LHCN-M2 (cell line): ENCODE results near the gene MUC4. TPM values are rescaled to one million over a fixed set of nuclear protein-coding genes. Genes with fewer than 3 reads are reported as not detected.
"Not testable (repeated sequence)": the region's sequence is repeated elsewhere in the genome, so short reads cannot be mapped to it uniquely, and the experiment has no call there.

Experiments
- DNase-seq: peaks from one replicate; pipeline ENCODE4 v3.0.0-alpha.2; 2012; ENCODE audit warnings: low read depth
- total RNA-seq: library from RNA; depleted of rRNA; stranded (reverse); fragments of >200 nt; gene quantifications from 2 replicates; pipeline ENCODE4 v1.2.3, GENCODE V29; 2014

Gene MUC4
- total RNA-seq, 1 experiment from 2014 or later, result not detected

GRCh38 chr3:195738274-195739044, 73.3 kb downstream of the MUC4 start:
- DNase-seq, result no peak

GRCh38 chr3:195737782-195738181, 73.9 kb downstream of the MUC4 start:
- not testable (repeated sequence) for DNase-seq

GRCh38 chr3:195736866-195737490, 74.8 kb downstream of the MUC4 start:
- no peak for DNase-seq

DNA sequence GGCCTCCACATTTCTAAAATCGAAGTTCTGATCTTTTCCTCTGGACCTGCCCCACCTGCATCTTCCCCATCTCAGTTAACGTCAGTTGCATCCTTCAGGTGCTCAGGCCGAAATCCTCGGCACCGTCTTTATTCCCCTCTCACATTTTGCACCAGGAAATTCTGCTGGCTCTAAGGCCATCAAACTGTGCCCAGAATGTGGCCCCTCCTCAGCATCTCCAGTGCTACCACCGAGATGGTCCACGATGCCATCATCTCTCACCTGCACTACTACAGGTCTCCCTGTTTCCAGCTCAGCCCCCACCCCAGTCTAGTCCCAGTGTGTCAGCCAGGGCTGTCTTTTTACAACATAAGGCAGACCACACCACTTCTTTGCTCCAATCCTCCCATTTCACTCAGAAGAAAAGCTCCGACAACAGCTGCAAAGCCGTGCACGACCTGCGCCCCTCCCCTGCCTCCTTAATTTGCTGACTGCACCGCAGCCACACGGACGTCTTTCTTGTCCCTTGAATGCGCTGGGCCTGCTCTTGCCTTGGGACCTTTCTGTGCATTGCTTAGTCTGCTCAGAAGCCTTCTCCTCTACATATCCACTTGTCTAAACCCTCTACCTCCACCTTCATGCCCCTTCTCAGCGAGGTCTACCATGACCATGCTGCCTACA, 76.6 kb downstream of the MUC4 start:
- no peak for DNase-seq

- DNase-seq, result no peak
Measured at GRCh38 chr3:195732940-195733339, 78.8 kb downstream of the MUC4 start.

DNA sequence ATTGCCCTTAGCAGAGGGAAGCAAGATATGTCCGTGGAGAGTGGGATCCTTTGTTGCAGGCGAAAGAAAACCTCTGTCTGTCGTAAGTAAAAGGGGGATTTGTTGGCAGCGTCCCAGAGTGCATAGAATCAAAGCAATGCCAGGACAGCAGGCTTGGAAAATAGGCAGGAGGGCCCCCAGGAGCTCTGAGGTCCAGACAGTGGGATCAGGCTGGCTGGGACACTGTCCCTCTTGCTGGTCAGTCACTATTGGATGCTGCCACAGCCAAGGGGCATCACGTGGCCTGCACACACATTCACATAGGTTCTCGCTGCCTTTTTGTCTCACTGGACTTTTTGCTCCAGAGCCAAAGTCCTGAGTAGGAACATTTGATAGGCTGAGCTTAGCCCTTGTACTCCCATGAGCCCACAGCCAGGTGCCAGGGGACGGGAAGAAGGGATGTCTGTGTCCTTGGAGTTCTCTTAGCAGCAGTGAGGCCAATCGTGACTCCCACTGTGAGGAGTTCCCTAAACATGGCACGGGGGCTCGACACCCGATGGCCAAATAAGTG, 80.3 kb downstream of the MUC4 start:
- DNase-seq, result no peak

DNA sequence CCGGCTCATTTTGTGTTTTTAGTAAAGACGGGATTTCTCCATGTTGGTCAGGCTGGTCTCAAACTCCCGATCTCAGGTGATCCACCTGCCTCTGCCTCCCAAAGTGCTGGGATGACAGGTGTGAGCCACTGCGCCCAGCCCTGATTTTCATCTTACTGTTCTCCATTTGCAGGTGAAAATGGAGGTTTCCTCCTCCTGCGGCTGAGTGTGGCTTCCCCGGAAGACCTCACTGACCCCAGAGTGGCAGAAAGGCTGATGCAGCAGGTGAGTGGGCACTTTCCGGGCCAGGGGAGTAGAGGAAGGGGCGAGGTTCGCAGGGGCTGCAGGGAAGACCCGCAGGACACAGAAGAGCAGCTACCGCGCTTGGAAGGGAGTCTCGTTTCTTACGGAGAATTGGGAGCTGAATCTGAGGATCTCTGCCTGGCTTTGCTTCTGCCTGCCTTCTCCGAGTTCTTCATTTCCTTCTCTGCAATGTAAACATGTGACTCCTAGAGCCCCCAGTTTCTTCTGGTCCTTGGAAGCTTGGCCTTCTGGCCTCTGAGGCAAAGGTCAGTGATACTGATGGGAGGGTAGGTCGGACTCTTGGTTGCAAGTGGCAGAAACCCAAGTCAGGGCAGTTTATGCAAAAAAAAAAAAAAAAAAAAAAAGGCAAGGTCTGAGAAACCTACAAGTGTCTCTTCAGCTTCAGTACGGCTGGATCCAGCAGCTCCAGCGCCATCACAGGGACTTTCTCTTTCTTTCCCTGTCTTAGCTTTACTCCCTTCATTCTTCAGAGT, 82.1 kb downstream of the MUC4 start:
- DNase-seq, result no peak

- not testable (repeated sequence) for DNase-seq
Measured at GRCh38 chr3:195728789-195729188, 82.9 kb downstream of the MUC4 start.

DNA sequence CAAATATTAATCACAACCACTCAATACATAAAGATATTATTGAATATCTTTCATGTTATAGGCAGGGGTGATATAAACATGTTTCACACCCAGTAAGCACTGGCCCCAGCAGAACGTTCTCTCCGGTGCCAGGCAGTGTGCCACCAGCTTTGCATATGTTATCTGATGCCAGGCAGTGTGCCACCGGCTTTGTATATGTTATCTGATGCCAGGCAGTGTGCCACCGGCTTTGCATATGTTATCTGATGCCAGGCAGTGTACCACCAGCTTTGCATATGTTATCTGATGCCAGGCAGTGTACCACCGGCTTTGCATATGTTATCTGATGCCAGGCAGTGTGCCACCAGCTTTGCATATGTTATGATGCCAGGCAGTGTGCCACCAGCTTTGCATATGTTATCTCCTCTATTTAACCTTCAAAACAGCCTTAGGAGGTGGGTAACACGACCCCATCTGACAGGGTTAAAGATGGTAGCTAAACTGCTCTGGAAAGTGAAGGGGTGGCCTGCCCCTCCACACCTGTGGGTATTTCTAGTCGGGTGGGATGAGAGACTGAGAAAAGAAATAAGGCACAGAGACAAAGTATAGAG, 84.0 kb downstream of the MUC4 start:
- DNase-seq, result no peak

- not testable (repeated sequence) for DNase-seq
Measured at GRCh38 chr3:195725916-195726740, 85.6 kb downstream of the MUC4 start.

GRCh38 chr3:195724363-195724762, 87.4 kb downstream of the MUC4 start:
- DNase-seq, result not testable (repeated sequence)

GRCh38 chr3:195722996-195723345, 88.8 kb downstream of the MUC4 start:
- not testable (repeated sequence) for DNase-seq

DNA sequence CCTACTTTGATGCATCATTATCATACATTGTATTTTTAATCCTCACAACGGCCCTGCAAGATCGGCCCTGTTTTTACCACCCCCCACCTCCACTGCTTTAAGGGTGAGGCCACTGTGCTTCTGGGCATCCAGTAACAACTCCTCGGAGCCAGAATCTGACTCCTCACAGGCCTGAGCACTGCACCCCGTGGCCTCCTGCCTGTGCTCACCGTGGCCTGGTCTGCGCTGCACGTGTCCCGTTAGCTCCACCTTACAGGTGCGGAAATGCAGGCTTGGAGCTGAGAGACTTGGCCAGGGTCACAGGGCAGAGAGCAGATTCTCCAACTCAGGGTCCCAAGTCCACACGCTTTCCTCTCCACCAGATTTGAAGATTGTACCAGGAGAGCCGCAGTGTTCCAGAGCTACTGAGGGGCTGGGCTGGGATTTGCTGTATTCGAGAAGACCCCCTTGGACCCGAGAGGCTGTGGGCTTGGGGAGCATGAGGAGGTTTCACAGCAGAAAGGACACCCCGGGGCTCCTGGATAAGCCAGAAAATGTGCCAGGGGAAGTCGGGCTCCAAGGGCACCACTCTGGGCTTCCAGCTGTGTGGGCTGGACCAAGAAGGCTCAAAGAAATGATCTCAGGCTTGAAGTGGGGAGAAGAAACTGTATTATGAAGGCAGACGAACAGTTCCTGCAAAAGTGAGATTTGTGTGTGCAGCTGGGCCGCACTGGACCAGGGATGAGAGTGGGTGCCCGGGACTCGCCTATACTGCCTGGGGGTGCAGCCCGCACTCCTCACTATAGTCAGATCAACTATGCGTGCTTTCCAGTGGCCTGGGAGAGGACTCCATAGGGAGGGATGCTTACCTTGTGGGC, 89.4 kb downstream of the MUC4 start:
- DNase-seq, result not testable (repeated sequence)

- not testable (repeated sequence) for DNase-seq
Measured at GRCh38 chr3:195720831-195721506, 90.8 kb downstream of the MUC4 start, which contains the start of gene MUC20. MUC20 (plus strand) TSS chr3:195720978; CDS start chr3:195721008, 30 bp downstream.

GRCh38 chr3:195719514-195720254, 92.0 kb downstream of the MUC4 start:
- DNase-seq, result not testable (repeated sequence)

DNA sequence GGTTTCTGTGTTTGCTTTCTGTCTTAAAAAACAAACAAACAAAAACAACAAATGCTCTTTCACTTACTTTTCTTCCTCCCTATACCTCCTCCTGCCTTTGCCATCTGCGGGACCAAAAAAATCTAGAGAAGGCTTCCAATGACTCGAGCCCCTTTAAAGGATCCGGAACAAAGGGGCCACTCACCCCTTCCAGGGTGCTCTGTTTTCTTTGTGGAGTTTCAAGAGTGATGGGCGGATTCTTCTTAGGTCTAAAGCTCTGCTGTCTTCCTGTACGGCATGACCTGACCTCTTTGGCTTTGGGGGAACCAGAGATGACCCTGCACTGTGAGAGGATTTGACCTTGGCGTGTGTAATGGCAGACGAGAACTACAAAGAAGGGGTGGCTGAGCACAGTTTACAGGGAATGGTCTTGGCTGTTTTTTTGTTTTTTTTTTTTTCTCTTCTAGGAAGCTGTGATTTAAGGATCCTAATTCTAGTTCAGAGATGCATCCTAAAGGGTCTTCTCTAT, 93.2 kb downstream of the MUC4 start:
- DNase-seq, result no peak

- no peak for DNase-seq
Measured at GRCh38 chr3:195717852-195718476, 93.8 kb downstream of the MUC4 start.
